Measurements from ENCODE around the gene CADPS.

The CADPS gene

DNA sequence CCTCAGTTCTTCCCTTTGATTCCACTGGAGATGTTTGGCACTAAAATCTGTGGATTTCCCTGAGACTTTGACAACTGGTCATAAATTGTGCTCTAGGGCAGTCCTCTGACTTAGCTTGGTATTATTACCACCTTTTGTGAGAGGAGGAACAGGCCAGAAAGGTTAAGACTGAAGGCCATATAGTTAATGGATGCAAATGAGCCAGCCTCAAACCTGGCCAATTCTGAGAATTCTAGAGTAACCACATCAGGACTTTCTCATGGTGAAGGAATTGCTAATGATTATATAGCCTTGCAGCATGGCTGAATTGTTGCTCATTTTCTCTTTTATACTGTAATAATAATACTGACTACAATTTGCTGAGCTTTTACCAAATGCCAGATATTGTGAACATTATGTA is 162.5 kb downstream of the CADPS start:
- TF ChIP-seq, protein P1, sequence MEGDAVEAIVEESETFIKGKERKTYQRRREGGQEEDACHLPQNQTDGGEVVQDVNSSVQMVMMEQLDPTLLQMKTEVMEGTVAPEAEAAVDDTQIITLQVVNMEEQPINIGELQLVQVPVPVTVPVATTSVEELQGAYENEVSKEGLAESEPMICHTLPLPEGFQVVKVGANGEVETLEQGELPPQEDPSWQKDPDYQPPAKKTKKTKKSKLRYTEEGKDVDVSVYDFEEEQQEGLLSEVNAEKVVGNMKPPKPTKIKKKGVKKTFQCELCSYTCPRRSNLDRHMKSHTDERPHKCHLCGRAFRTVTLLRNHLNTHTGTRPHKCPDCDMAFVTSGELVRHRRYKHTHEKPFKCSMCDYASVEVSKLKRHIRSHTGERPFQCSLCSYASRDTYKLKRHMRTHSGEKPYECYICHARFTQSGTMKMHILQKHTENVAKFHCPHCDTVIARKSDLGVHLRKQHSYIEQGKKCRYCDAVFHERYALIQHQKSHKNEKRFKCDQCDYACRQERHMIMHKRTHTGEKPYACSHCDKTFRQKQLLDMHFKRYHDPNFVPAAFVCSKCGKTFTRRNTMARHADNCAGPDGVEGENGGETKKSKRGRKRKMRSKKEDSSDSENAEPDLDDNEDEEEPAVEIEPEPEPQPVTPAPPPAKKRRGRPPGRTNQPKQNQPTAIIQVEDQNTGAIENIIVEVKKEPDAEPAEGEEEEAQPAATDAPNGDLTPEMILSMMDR (IDR thresholded peaks at IDR 0.05; ENCODE audit: low read depth, low read length): no peak
- no peak overlapping the region for H3K4me3 ChIP-seq (ENCODE audit: low read depth, low read length)

DNA sequence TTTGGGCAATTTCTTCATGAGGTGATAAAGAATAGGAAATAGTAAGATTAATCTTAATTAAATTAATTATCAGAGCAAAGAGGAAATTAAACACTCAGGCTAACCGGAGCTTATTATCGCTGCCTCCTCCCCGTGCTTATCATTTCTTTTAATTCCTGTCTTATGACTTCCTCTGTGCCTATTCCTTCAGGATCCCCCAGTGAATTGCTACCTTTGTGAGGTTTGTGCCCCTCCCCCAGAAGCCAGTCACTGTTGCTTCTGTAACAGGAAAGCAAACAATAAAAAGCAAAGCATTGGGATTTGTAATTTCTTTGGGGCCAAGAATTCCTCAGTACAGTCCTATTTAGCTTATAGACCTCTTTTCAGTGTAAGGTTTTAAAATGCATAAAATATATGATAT is 164.5 kb downstream of the CADPS start:
- TF ChIP-seq, protein P1 (IDR thresholded peaks at IDR 0.05; ENCODE audit: low read depth, low read length): no peak

GRCh38 chr3:62708638-62709373 is 166.4 kb downstream of the CADPS start:
- TF ChIP-seq, protein P1 (IDR thresholded peaks at IDR 0.05; ENCODE audit: low read depth, low read length): no peak
- no peak overlapping the region for H3K4me3 ChIP-seq (ENCODE audit: low read depth, low read length)

More for the DNA sequence above, 164.5 kb downstream of the CADPS start:
- H3K4me3 ChIP-seq (ENCODE audit: low read depth, low read length): no peak overlapping the region

DNA sequence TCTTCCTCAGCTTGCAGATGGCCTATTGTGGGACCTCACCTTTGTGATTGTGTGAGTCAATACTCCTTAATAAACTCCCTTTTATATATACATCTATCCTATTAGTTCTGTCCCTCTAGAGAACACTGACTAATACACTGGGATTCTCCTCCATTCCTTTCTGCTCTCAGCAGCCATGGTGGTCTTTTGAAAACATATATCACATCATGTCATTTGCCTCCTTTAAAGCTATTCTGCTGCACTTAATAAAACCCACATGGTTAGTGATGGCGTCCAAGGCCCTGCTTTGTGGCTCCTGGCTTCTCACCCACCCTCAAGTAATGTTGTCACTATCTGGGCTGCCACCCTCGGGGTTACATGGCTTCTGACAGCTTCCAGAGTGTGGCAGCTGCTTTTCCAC is 169.5 kb downstream of the CADPS start:
- TF ChIP-seq, protein P1 (IDR thresholded peaks at IDR 0.05; ENCODE audit: low read depth, low read length): no peak
- no peak overlapping the region for H3K4me3 ChIP-seq (ENCODE audit: low read depth, low read length)

- no peak overlapping the region for H3K4me3 ChIP-seq (ENCODE audit: low read depth, low read length)
- TF ChIP-seq, protein P1 (IDR thresholded peaks at IDR 0.05; ENCODE audit: low read depth, low read length): no peak
Measured at GRCh38 chr3:62703451-62704167, 171.6 kb downstream of the CADPS start.

DNA sequence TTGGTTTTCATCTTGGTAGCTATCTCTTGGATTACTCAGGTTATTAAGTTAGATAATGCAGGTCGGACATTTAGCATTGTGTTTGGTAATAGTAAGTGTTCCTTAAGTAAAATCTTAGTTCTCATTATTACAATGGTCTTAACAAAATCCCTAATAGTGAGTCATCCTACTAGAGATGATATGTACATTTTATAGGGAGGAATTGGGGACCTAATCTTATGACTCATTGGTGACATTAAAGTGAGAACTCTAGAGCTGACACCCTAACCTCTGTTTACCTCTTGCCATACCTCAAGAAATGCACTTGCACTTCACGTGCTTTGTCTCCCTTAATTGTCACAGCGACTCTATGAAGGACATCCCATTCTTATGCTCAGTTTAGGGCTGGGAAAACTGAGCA is 174.9 kb downstream of the CADPS start:
- TF ChIP-seq, protein P1 (IDR thresholded peaks at IDR 0.05; ENCODE audit: low read depth, low read length): no peak
- H3K4me3 ChIP-seq (ENCODE audit: low read depth, low read length): no peak overlapping the region

DNA sequence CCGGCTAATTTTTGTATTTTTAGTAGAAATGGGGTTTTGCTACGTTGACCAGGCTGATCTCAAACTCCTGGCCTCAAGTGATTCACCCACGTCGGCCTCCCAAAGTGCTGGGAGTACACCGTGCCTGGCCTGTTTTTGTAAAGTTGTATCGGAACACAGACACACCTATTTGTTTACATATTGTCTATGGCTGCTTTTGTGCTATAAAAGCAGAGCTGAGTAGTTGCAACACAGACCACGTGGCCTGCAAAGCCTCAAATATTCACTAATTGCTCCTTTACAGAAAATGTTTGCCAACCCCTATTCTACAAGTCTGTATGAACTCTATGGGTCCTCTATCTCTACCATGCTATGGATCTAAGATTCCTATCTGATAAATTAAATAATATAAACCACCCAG is 175.5 kb downstream of the CADPS start:
- TF ChIP-seq, protein P1 (IDR thresholded peaks at IDR 0.05; ENCODE audit: low read depth, low read length): no peak
- H3K4me3 ChIP-seq (ENCODE audit: low read depth, low read length): no peak overlapping the region

Data from WI38 (cell line).